Thymus (tissue), 11 donors: Measurements from ENCODE around the gene NAE1. TPM values are rescaled to one million over a fixed set of nuclear protein-coding genes. Genes with fewer than 3 reads are reported as not detected.
"Not testable (repeated sequence)": the region's sequence is repeated elsewhere in the genome, so short reads cannot be mapped to it uniquely, and the experiment has no call there.

Source experiments
- DNase-seq, 9 donors: peaks; one replicate each; pipeline ENCODE4 v3.0.0-alpha.2; 2013; ENCODE audit warnings: low spot score in 9 of 9, low read depth in 6 of 9, missing footprints in 1 of 9
- H3K27ac ChIP-seq, 2 donors: one replicate each; pipeline ENCODE4 v1.5.1; 2013; ENCODE audit warnings: control low read depth in 1 of 2, low read depth in 1 of 2, low read length in 1 of 2, mild to moderate bottlenecking in 1 of 2, moderate library complexity in 1 of 2
- H3K27me3 ChIP-seq, 2 donors: one replicate each; pipeline ENCODE4 v1.5.1; 2013; ENCODE audit warnings: low read length in 1 of 2; ENCODE audit not compliant: control insufficient read depth in 2 of 2, insufficient read depth in 1 of 2
- H3K36me3 ChIP-seq, 2 donors: one replicate each; pipeline ENCODE4 v1.5.1; 2013; ENCODE audit warnings: low read length in 1 of 2, mild to moderate bottlenecking in 1 of 2, moderate library complexity in 1 of 2; ENCODE audit not compliant: control insufficient read depth in 2 of 2, insufficient read depth in 2 of 2
- H3K4me1 ChIP-seq, 2 donors: one replicate each; pipeline ENCODE4 v1.5.1; 2013; ENCODE audit warnings: low read length in 2 of 2; ENCODE audit not compliant: control insufficient read depth in 2 of 2, insufficient read depth in 2 of 2
- H3K4me3 ChIP-seq, 2 donors: one replicate each; pipeline ENCODE4 v1.5.1; 2013; ENCODE audit warnings: low read length in 2 of 2, control low read depth in 1 of 2, mild to moderate bottlenecking in 1 of 2
- H3K9me3 ChIP-seq, 2 donors: one replicate each; pipeline ENCODE4 v1.5.1; 2013; ENCODE audit warnings: low read length in 1 of 2, mild to moderate bottlenecking in 1 of 2; ENCODE audit not compliant: control insufficient read depth in 2 of 2, insufficient read depth in 1 of 2
- WGBS: extraction: QIAGEN DNeasy Blood & Tissue Kit; methylation state at CpG from one replicate; pipeline ENCODE4 v1.1.7; 2013; 5-methylcytosine and 5-hydroxymethylcytosine counted together
- polyA plus RNA-seq: library from polyadenylated mRNA; stranded (reverse); fragments of 200-250 nt; gene quantifications from one replicate; pipeline ENCODE4 v1.2.3, GENCODE V29; 2013
- total RNA-seq: library from RNA; stranded (reverse); fragments of 120-200 nt; gene quantifications from one replicate; pipeline ENCODE4 v1.2.4, GENCODE V29; 2013
- donor health status: healthy.

NAE1 gene
- total and polyA plus RNA-seq, 2 donors = 55.3 to 70.4 TPM

DNA sequence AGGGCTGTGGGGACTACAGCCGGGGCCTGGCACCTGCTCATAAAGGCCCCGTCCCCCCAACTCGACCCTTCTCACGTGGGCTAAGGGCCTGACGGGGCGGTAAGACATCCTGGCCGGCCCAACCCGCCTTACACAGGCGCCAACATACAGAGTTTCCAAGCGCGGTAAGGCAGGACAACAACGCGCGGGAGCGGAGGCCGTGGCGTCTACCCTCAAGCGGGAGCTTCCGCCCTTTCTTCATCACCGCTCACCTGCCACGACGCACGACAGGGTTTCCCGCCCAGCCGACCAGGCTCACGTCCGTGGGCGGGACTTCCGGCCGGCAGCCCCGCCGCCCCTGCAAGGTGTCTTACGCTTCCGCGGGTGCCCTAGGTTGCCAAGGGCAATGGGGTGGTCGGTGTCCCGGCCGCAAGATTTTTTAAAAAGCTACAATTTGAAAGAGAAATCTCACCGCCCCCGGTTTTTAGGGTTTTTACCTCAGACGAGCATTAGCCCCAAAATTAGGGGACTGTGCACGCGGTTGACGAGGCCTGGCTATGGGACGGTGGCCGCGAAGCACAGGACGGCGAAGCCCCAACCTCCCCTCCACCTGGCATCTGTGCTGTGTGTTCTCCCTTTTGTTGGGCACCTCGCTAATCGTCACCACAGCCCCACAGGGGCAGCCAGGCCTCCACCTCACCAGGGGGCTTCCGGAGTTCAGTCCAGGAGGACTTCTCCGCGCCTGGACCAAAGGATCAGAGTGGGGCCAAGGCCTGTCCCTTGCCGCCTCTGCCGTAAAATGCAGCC, 29.3 kb downstream of the NAE1 start, which contains the start of gene TERB1:
Gene TERB1, minus strand, starts transcription at position 265 of the 786 bp plus-strand sequence. CDS start 4,786 bp downstream, outside the sequence.
- WGBS = 97% methylated on average over 56 of the region's 56 CpGs

GRCh38 chr16:66800856-66801255, 29.9 kb downstream of the NAE1 start:
- H3K36me3 ChIP-seq = peaks cover 26 to 43% of the 10 kb centered on the region in 2 donors
- no peaks in the 10 kb centered on the region for H3K4me1 ChIP-seq
- no peaks in the 10 kb centered on the region for H3K9me3 ChIP-seq
- H3K27ac ChIP-seq = no peak overlapping the region
- DNase-seq = no peak
- H3K4me3 ChIP-seq = no peak overlapping the region
- WGBS = 97% methylated on average over 19 of the region's 19 CpGs
- no peaks in the 10 kb centered on the region for H3K27me3 ChIP-seq

More for the DNA sequence above, 29.3 kb downstream of the NAE1 start, which contains the start of gene TERB1:
- H3K4me1 ChIP-seq = no peaks in the 10 kb centered on the region
- peaks cover 26 to 44% of the 10 kb centered on the region in 2 donors for H3K36me3 ChIP-seq
- H3K27ac ChIP-seq = no peak within 1 kb of the TSS
- H3K4me3 ChIP-seq = no peak within 1 kb of the TSS
- no peaks in the 10 kb centered on the region for H3K27me3 ChIP-seq
- DNase-seq = no peak
- no peaks in the 10 kb centered on the region for H3K9me3 ChIP-seq

- H3K27ac ChIP-seq = no peak overlapping the region
- H3K4me1 ChIP-seq = no peaks in the 10 kb centered on the region
- no peak for DNase-seq
- H3K36me3 ChIP-seq = peaks cover 15 to 20% of the 10 kb centered on the region in 2 donors
- WGBS = 95% methylated on average over 2 of the region's 2 CpGs
- H3K27me3 ChIP-seq = no peaks in the 10 kb centered on the region
- H3K9me3 ChIP-seq = no peaks in the 10 kb centered on the region
- H3K4me3 ChIP-seq = no peak overlapping the region
Observed at GRCh38 chr16:66798161-66798560, 32.6 kb downstream of the NAE1 start.

- not testable (repeated sequence) for DNase-seq
- 97% methylated on average over 6 of the region's 6 CpGs for WGBS
Observed at GRCh38 chr16:66793984-66794383, 36.8 kb downstream of the NAE1 start.

DNA sequence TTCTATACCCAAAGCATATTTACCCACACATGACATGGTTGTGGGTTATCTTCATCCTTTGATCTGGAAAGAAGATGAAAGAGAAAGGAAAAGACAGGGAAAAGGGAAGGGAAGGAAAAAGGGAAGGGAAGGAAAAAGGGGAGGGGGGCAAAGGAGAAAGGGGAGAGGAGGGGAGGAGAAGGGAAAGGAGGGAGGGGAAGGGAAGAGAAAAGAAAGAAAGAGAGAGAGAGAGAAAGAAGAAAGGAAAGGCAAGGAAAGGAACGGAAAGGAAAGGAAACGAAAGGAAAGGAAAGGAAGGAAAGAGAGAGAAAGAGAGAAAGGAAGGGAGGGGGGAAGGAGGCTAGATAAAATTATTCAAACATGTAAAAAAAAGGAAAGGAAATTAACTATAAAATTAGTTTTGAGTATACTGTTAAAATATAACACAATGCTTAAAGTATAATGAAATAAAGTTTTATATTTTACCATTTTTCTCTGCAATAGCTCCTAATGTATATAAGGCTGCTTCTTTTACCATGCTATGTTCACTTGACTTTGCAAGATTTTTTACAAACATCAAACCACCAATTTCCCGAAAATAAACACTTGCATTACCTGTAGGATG, 40.5 kb downstream of the NAE1 start:
- Histone ChIP-seq H3K9me3 (no peaks in the 10 kb centered on the region), H3K36me3 (no peaks in the 10 kb centered on the region), H3K27ac (no peak overlapping the region), H3K4me3 (no peak overlapping the region), H3K4me1 (no peaks in the 10 kb centered on the region), H3K27me3 (no peaks in the 10 kb centered on the region)
- 86% methylated on average over 3 of the region's 3 CpGs for WGBS
- no peak for DNase-seq

More at GRCh38 chr16:66793984-66794383, 36.8 kb downstream of the NAE1 start:
- H3K27me3 ChIP-seq, H3K4me1 ChIP-seq, H3K4me3 ChIP-seq, H3K9me3 ChIP-seq, H3K36me3 ChIP-seq, H3K27ac ChIP-seq: not testable (repeated sequence)

DNA sequence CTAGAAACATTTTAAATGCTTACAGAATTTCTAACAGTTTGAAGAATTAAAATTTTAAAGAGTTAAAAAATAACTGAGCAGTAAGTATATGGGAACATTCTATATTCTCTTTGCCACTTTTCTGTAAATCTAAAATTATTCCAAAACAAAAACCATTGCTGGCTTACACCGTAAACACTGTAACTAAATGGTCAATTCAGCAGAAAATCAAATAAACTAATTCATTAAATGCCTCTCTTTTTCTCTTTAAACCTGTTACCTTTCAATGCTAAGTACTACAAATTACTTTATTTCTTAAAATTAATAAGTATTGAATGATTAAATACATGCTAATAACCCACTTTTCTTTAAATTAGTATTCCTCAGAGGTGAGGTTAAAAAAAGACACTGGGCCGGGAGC, 43.3 kb downstream of the NAE1 start:
- Histone ChIP-seq H3K9me3 (no peaks in the 10 kb centered on the region), H3K27ac (no peak overlapping the region), H3K4me3 (no peak overlapping the region), H3K4me1 (no peaks in the 10 kb centered on the region), H3K27me3 (no peaks in the 10 kb centered on the region), H3K36me3 (no peaks in the 10 kb centered on the region)
- DNase-seq = no peak
- 100% methylated on average over 2 of the region's 2 CpGs for WGBS

- Histone ChIP-seq H3K27me3 (no peaks in the 10 kb centered on the region), H3K9me3 (no peaks in the 10 kb centered on the region), H3K4me1 (no peaks in the 10 kb centered on the region), H3K4me3 (no peak overlapping the region), H3K36me3 (no peaks in the 10 kb centered on the region), H3K27ac (no peak overlapping the region)
- DNase-seq = no peak
- 96% methylated on average over 3 of the region's 3 CpGs for WGBS
Observed at GRCh38 chr16:66786551-66786950, 44.2 kb downstream of the NAE1 start.

GRCh38 chr16:66776457-66776856, 54.3 kb downstream of the NAE1 start:
- H3K4me1 ChIP-seq = no peaks in the 10 kb centered on the region
- no peak for DNase-seq
- H3K27ac ChIP-seq = no peak overlapping the region
- H3K4me3 ChIP-seq = no peak overlapping the region
- H3K27me3 ChIP-seq = no peaks in the 10 kb centered on the region
- H3K9me3 ChIP-seq = no peaks in the 10 kb centered on the region
- no peaks in the 10 kb centered on the region for H3K36me3 ChIP-seq

DNA sequence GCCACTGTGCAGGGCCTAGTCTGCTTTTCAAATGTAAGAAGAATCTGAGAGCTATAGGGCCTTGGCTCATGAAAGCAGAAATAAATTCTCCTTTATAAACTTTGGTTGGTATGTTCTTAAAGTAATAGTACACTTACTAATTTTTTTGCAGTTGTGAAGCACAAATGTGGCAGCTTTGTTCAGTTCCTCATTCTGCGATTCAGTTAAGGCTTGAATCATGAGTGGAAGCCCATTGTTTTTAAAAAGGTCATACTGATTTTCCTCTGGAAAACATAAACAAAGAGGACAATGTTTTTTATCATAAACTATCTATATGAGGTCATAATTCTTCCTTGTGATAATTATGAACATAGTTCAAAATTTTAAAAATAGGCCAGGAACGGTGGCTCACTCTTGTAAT, 55.8 kb downstream of the NAE1 start:
- WGBS = 93% methylated on average over 2 of the region's 2 CpGs
- Histone ChIP-seq H3K4me3 (no peak overlapping the region), H3K4me1 (no peaks in the 10 kb centered on the region), H3K9me3 (no peaks in the 10 kb centered on the region), H3K27ac (no peak overlapping the region), H3K36me3 (no peaks in the 10 kb centered on the region), H3K27me3 (no peaks in the 10 kb centered on the region)
- no peak for DNase-seq
